ENCODE results near the gene MINDY1.

GRCh38 chr1:150973836-150974579 lies 32.7 kb downstream of the MINDY1 start:
- TF ChIP-seq BCL11A (IDR thresholded peaks at IDR 0.05; ENCODE audit: low read depth, low read length) (no peak), CTCF (IDR thresholded peaks at IDR 0.05 in 2 of 3, conservative IDR thresholded peaks at IDR 0.05 in 1 of 3; ENCODE audit: control insufficient read depth in 2 of 3, extremely low read depth in 1 of 3, insufficient read depth in 1 of 3, low read depth in 3 of 3, low read length in 3 of 3) (no peak), USF2 (IDR thresholded peaks at IDR 0.05; ENCODE audit: borderline replicate concordance, low read depth, low read length) (no peak), RCOR1 (conservative IDR thresholded peaks at IDR 0.05; ENCODE audit: low read depth, low read length) (no peak), EZH2 (IDR thresholded peaks at IDR 0.05; ENCODE audit: borderline replicate concordance, control insufficient read depth, low read depth, low read length) (no peak), POLR2AphosphoS5 (IDR thresholded peaks at IDR 0.05; ENCODE audit: low read length) (no peak), REST (IDR thresholded peaks at IDR 0.05; ENCODE audit: low read depth, low read length) (no peak), TAF1 (IDR thresholded peaks at IDR 0.05; ENCODE audit: borderline replicate concordance, low read depth, low read length) (no peak), YBX1 (IDR thresholded peaks at IDR 0.05) (no peak), PAX8 (IDR thresholded peaks at IDR 0.05) (no peak)
- TF ChIP-seq, protein P1, sequence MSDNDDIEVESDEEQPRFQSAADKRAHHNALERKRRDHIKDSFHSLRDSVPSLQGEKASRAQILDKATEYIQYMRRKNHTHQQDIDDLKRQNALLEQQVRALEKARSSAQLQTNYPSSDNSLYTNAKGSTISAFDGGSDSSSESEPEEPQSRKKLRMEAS (IDR thresholded peaks at IDR 0.05; ENCODE audit: low read depth, low read length), result no peak
- TF ChIP-seq, protein P2, sequence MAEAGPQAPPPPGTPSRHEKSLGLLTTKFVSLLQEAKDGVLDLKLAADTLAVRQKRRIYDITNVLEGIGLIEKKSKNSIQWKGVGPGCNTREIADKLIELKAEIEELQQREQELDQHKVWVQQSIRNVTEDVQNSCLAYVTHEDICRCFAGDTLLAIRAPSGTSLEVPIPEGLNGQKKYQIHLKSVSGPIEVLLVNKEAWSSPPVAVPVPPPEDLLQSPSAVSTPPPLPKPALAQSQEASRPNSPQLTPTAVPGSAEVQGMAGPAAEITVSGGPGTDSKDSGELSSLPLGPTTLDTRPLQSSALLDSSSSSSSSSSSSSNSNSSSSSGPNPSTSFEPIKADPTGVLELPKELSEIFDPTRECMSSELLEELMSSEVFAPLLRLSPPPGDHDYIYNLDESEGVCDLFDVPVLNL (IDR thresholded peaks at IDR 0.05; ENCODE audit: low read depth, low read length), result no peak
